Upper lobe of left lung (tissue), 4 donors: ENCODE data around the gene KLRB1.

Source experiments
- POLR2A ChIP-seq, 4 donors: fragments of 450-650 bp; IDR thresholded peaks; one replicate each; pipeline ENCODE4 v1.5.1; 2016 to 2017; ENCODE audit warnings: antibody characterized with exemption in 4 of 4, mild to moderate bottlenecking in 2 of 4
- TF ChIP-seq, protein P1 (sequence below), 6 experiments: fragments of 450-650 bp in 4 of 6; fragments of 200-600 bp in 2 of 6; sonication (generic) in 2 of 6; IDR thresholded peaks; one replicate each; pipeline ENCODE4 v1.5.1; 2016 to 2019; ENCODE audit warnings: antibody characterized with exemption in 6 of 6

DNA sequence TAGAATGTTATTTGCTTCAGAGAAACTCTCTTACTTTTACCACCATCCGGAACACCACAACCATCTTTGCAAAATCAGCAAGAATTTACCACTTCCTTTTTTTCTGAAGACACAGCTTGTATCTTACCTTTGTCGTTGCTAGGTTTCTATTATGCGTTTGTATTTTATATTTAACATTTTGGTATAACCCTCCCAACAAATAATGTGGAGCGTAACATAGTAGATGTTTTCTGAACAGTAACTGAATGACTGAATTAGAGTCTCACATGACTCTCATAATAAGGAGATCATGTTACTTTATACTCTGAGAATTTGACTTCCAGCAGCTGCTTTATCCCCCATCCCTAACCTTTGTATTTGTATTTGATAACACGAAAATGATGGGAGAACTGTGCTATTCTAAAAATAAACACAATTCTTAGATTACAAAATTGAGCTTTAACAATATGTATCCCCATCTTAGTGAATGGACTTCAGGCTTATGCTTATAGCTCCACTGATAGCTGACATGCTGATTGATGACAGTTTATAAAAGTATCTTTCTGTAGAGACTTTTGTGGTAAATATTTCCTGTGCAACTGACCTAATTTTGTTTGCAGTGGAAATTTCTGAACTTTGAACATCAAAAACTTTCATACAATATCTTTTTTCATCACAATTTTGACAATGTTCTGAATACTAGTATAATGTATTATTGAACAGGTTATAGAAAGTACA is 7.9 kb upstream of the KLRB1 start:
- TF ChIP-seq, protein P1, sequence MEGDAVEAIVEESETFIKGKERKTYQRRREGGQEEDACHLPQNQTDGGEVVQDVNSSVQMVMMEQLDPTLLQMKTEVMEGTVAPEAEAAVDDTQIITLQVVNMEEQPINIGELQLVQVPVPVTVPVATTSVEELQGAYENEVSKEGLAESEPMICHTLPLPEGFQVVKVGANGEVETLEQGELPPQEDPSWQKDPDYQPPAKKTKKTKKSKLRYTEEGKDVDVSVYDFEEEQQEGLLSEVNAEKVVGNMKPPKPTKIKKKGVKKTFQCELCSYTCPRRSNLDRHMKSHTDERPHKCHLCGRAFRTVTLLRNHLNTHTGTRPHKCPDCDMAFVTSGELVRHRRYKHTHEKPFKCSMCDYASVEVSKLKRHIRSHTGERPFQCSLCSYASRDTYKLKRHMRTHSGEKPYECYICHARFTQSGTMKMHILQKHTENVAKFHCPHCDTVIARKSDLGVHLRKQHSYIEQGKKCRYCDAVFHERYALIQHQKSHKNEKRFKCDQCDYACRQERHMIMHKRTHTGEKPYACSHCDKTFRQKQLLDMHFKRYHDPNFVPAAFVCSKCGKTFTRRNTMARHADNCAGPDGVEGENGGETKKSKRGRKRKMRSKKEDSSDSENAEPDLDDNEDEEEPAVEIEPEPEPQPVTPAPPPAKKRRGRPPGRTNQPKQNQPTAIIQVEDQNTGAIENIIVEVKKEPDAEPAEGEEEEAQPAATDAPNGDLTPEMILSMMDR (IDR thresholded peaks at IDR 0.05): no peak
- TF ChIP-seq POLR2A (IDR thresholded peaks at IDR 0.05): no peak
